ENCODE data around the gene GLP1R.

GLP1R gene

DNA sequence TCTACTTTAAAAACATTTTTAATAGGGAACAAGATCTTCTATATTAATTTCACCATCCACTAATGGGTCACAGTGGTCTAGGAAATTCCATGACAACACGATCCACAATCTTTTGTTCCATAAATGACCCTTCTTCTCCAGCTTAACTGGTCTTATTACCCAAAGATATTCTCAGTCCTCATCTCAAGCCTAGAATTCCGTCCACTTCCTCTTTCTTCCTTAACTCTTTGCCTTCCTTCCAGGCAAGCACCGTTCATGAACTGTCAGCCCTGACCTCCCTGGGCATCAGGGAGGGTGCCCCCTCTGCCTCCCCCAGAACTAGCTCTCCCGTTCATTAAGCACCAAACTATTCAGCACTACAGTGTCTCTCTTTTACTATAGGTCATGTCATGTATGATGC, 58.5 kb downstream of the GLP1R start:
- Histone ChIP-seq H3K9ac (ENCODE audit: low read depth, low read length, poor library complexity, severe bottlenecking) (no peak overlapping the region), H4K20me1 (ENCODE audit: insufficient read depth, low read length, poor library complexity, severe bottlenecking) (no peaks in the 10 kb centered on the region), H3K79me2 (ENCODE audit: insufficient read depth, low read length) (peaks cover 3% of the 10 kb centered on the region; the same call in 1 of the 2 replicates), H3K36me3 (ENCODE audit: insufficient read depth, low read length) (no peaks in the 10 kb centered on the region), H3K4me3 (ENCODE audit: low read length, poor library complexity, severe bottlenecking) (no peak overlapping the region), H3K9me2 (replicated peaks; ENCODE audit: low read depth, low read length) (no peaks in the 10 kb centered on the region), H3K9me3 (ENCODE audit: insufficient read depth, low read depth, low read length) (no peaks in the 10 kb centered on the region), H3K4me2 (ENCODE audit: low read depth, low read length, poor library complexity, severe bottlenecking) (no peak overlapping the region), H3K27me3 (ENCODE audit: insufficient read depth, low read length, poor library complexity, severe bottlenecking) (no peaks in the 10 kb centered on the region), H3K4me1 (ENCODE audit: insufficient read depth, low read length, poor library complexity, severe bottlenecking) (peaks cover 18% of the 10 kb centered on the region), H2AFZ (ENCODE audit: low read length) (no peak overlapping the region), H3F3A (ENCODE audit: low read depth) (no peaks in the 10 kb centered on the region)
- TF ChIP-seq EZH2phosphoT487 (IDR thresholded peaks at IDR 0.05; ENCODE audit: borderline replicate concordance), result no peak

DNA sequence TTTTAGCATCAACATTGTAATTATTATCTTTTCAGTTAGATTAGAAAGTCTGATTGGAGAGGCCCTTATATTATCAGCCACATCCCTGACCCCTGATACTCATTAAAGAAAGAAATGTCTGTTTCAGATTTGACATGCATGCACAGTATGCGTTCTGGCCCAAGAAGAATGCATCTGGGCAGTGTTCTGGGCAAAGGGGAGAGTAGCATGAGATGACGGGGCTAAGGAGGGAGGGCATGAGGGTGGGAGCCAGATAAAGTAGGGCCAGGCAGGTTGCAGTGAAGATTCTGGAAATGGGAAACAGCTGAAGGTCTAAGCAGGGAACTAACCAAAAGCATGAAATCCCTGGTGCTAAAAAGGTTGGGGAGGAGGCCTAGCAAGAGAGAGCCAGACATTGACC, 59.1 kb downstream of the GLP1R start:
- Histone ChIP-seq H3K79me2 (ENCODE audit: insufficient read depth, low read length) (peaks cover 8% of the 10 kb centered on the region; the same call in 1 of the 2 replicates), H3K9me2 (replicated peaks; ENCODE audit: low read depth, low read length) (no peaks in the 10 kb centered on the region), H3K4me1 (ENCODE audit: insufficient read depth, low read length, poor library complexity, severe bottlenecking) (peaks cover 24% of the 10 kb centered on the region), H3K4me2 (ENCODE audit: low read depth, low read length, poor library complexity, severe bottlenecking) (no peak overlapping the region), H3K9me3 (ENCODE audit: insufficient read depth, low read depth, low read length) (no peaks in the 10 kb centered on the region), H3K36me3 (ENCODE audit: insufficient read depth, low read length) (no peaks in the 10 kb centered on the region), H3K27me3 (ENCODE audit: insufficient read depth, low read length, poor library complexity, severe bottlenecking) (no peaks in the 10 kb centered on the region), H3K4me3 (ENCODE audit: low read length, poor library complexity, severe bottlenecking) (no peak overlapping the region), H2AFZ (ENCODE audit: low read length) (no peak overlapping the region), H4K20me1 (ENCODE audit: insufficient read depth, low read length, poor library complexity, severe bottlenecking) (no peaks in the 10 kb centered on the region), H3F3A (ENCODE audit: low read depth) (no peaks in the 10 kb centered on the region), H3K9ac (ENCODE audit: low read depth, low read length, poor library complexity, severe bottlenecking) (no peak overlapping the region)
- TF ChIP-seq EZH2phosphoT487 (IDR thresholded peaks at IDR 0.05; ENCODE audit: borderline replicate concordance), result no peak
- TF ChIP-seq, protein P1, sequence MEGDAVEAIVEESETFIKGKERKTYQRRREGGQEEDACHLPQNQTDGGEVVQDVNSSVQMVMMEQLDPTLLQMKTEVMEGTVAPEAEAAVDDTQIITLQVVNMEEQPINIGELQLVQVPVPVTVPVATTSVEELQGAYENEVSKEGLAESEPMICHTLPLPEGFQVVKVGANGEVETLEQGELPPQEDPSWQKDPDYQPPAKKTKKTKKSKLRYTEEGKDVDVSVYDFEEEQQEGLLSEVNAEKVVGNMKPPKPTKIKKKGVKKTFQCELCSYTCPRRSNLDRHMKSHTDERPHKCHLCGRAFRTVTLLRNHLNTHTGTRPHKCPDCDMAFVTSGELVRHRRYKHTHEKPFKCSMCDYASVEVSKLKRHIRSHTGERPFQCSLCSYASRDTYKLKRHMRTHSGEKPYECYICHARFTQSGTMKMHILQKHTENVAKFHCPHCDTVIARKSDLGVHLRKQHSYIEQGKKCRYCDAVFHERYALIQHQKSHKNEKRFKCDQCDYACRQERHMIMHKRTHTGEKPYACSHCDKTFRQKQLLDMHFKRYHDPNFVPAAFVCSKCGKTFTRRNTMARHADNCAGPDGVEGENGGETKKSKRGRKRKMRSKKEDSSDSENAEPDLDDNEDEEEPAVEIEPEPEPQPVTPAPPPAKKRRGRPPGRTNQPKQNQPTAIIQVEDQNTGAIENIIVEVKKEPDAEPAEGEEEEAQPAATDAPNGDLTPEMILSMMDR (conservative IDR thresholded peaks at IDR 0.05; ENCODE audit: low read length), result no peak

DNA sequence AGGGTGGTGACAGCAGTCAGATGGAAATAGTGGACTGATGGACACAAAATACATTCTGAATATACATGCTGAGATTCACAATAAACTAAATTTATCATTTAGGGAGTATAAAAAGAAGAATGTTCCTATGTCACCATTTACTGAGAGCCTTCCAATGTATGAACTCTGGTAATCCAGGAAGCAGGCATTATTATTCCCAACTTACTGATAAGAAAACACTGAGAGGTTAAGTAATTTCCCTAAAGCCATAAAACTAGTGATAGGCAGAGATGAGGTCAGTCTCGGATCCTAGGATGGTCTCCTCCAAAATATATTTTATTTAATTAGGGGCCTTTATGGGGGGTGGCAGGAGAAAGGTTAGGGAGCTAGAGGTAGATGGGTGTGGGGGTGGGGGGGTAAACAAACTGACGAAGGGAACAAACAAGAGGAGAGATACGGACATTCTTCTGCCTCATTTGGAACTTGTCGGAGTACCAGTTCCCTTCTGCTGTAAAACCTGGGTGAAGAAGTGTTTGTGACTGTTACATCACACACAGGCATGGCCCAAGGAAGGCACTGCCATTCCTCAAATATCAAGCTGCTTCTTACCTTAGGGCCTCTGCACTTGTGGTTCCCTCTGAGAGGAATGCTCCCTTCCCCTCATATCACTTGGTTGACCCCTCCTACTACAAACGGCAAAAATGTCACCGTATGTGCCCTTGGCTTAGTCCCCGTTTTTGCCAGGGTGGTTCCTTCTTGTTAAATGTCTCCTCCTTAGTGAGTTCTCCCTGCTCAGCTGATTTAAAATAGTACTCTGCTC, 59.7 kb downstream of the GLP1R start:
- no peak overlapping the region for H2AFZ ChIP-seq (ENCODE audit: low read length)
- H4K20me1 ChIP-seq (ENCODE audit: insufficient read depth, low read length, poor library complexity, severe bottlenecking), result no peaks in the 10 kb centered on the region
- H3F3A ChIP-seq (ENCODE audit: low read depth), result no peaks in the 10 kb centered on the region
- H3K9me2 ChIP-seq (replicated peaks; ENCODE audit: low read depth, low read length), result no peaks in the 10 kb centered on the region
- peaks cover 29% of the 10 kb centered on the region for H3K4me1 ChIP-seq (ENCODE audit: insufficient read depth, low read length, poor library complexity, severe bottlenecking)
- no peak overlapping the region for H3K9ac ChIP-seq (ENCODE audit: low read depth, low read length, poor library complexity, severe bottlenecking)
- TF ChIP-seq, protein P1 (conservative IDR thresholded peaks at IDR 0.05; ENCODE audit: low read length), result no peak
- no peak for TF ChIP-seq EZH2phosphoT487 (IDR thresholded peaks at IDR 0.05; ENCODE audit: borderline replicate concordance)
- H3K36me3 ChIP-seq (ENCODE audit: insufficient read depth, low read length), result no peaks in the 10 kb centered on the region
- H3K79me2 ChIP-seq (ENCODE audit: insufficient read depth, low read length), result peaks cover 8% of the 10 kb centered on the region
- H3K4me2 ChIP-seq (ENCODE audit: low read depth, low read length, poor library complexity, severe bottlenecking), result no peak overlapping the region
- H3K4me3 ChIP-seq (ENCODE audit: low read length, poor library complexity, severe bottlenecking), result no peak overlapping the region
- H3K9me3 ChIP-seq (ENCODE audit: insufficient read depth, low read depth, low read length), result no peaks in the 10 kb centered on the region
- no peaks in the 10 kb centered on the region for H3K27me3 ChIP-seq (ENCODE audit: insufficient read depth, low read length, poor library complexity, severe bottlenecking)

DNA sequence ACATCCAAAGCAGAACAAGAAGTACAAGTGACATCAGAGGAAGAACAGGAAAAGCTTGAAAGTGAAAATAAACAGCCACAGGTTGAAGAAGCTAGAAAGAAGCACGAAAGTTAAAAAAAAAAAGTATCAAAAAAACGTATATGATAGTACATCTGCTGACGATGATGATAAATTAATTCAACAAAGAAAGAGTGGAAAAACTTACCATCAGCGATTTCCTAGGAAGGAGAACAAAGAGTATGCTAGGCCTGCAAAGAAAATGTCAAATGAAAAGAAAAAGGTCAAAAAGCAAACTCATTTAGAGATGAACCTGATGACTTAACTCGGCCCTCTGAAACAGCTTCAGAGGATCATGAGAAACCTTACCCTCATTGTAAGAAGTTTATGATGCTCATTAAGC, 62.7 kb downstream of the GLP1R start:
- Histone ChIP-seq H3K4me1 (ENCODE audit: insufficient read depth, low read length, poor library complexity, severe bottlenecking) (peaks cover 48% of the 10 kb centered on the region), H3K4me2 (ENCODE audit: low read depth, low read length, poor library complexity, severe bottlenecking) (peak overlapping the region; percentile 86), H3K9ac (ENCODE audit: low read depth, low read length, poor library complexity, severe bottlenecking) (no peak overlapping the region), H3K79me2 (ENCODE audit: insufficient read depth, low read length) (peaks cover 21% of the 10 kb centered on the region), H3K9me3 (ENCODE audit: insufficient read depth, low read depth, low read length) (no peaks in the 10 kb centered on the region), H3K36me3 (ENCODE audit: insufficient read depth, low read length) (no peaks in the 10 kb centered on the region), H4K20me1 (ENCODE audit: insufficient read depth, low read length, poor library complexity, severe bottlenecking) (no peaks in the 10 kb centered on the region), H3K4me3 (ENCODE audit: low read length, poor library complexity, severe bottlenecking) (peak overlapping the region; percentile 8), H2AFZ (ENCODE audit: low read length) (no peak overlapping the region), H3F3A (ENCODE audit: low read depth) (no peaks in the 10 kb centered on the region), H3K27me3 (ENCODE audit: insufficient read depth, low read length, poor library complexity, severe bottlenecking) (no peaks in the 10 kb centered on the region), H3K9me2 (replicated peaks; ENCODE audit: low read depth, low read length) (no peaks in the 10 kb centered on the region)
- TF ChIP-seq, protein P1 (conservative IDR thresholded peaks at IDR 0.05; ENCODE audit: low read length), result no peak
- TF ChIP-seq EZH2phosphoT487 (IDR thresholded peaks at IDR 0.05; ENCODE audit: borderline replicate concordance), result no peak

Measured in Loucy (cell line).